Measurements from ENCODE around the gene HOMER2.
"Not testable (repeated sequence)": the region's sequence is repeated elsewhere in the genome, so short reads cannot be mapped to it uniquely, and the experiment has no call there.

The HOMER2 gene

GRCh38 chr15:82865981-82866380 is 86.5 kb downstream of the HOMER2 start:
- H3K9me3 Mint-ChIP-seq; DNase-seq; H3K27ac Mint-ChIP-seq; H3K27me3 Mint-ChIP-seq; ATAC-seq (replicated peaks); H3K4me3 Mint-ChIP-seq: not testable (repeated sequence)
- Mint-ChIP-seq H3K36me3 (peaks cover 49 to 52% of the 10 kb centered on the region in 2 donors), H3K4me1 (peaks cover 2 to 10% of the 10 kb centered on the region in 2 donors)

GRCh38 chr15:82865581-82865980 is 86.9 kb downstream of the HOMER2 start:
- not testable (repeated sequence) for H3K9me3 Mint-ChIP-seq; DNase-seq; ATAC-seq (replicated peaks); H3K4me1 Mint-ChIP-seq; H3K4me3 Mint-ChIP-seq; H3K27me3 Mint-ChIP-seq; H3K27ac Mint-ChIP-seq
- H3K36me3 Mint-ChIP-seq, result peaks cover 49 to 52% of the 10 kb centered on the region in 2 donors

- H3K9me3 Mint-ChIP-seq, result no peaks in the 10 kb centered on the region
- H3K27ac Mint-ChIP-seq, result no peak overlapping the region
- no peak for DNase-seq
- H3K4me3 Mint-ChIP-seq, result no peak overlapping the region
- H3K4me1 Mint-ChIP-seq, result peaks cover 0 to under 1% of the 10 kb centered on the region in 2 donors
- no peaks in the 10 kb centered on the region for H3K27me3 Mint-ChIP-seq
- ATAC-seq (replicated peaks), result no peak
- peaks cover 48 to 52% of the 10 kb centered on the region in 2 donors for H3K36me3 Mint-ChIP-seq
These were observed 87.6 kb downstream of the HOMER2 start for GRCh38 chr15:82864967-82865366.

GRCh38 chr15:82862886-82863285 is 89.6 kb downstream of the HOMER2 start:
- Mint-ChIP-seq H3K27me3 (no peaks in the 10 kb centered on the region), H3K9me3 (no peaks in the 10 kb centered on the region), H3K4me3 (no peak overlapping the region), H3K4me1 (no peaks in the 10 kb centered on the region), H3K36me3 (peaks cover 62% of the 10 kb centered on the region in 2 donors), H3K27ac (no peak overlapping the region)
- DNase-seq (no peak), ATAC-seq (replicated peaks) (no peak)

- Mint-ChIP-seq H3K4me1 (peaks cover 5 to 18% of the 10 kb centered on the region in 2 donors), H3K27me3 (no peaks in the 10 kb centered on the region), H3K27ac (no peak overlapping the region), H3K36me3 (peaks cover 54 to 56% of the 10 kb centered on the region in 2 donors), H3K9me3 (no peaks in the 10 kb centered on the region), H3K4me3 (no peak overlapping the region)
- ATAC-seq (replicated peaks), result no peak
- no peak for DNase-seq
These were observed 93.6 kb downstream of the HOMER2 start for GRCh38 chr15:82858932-82859331.

- Mint-ChIP-seq H3K4me3 (no peak overlapping the region), H3K27ac (no peak overlapping the region), H3K4me1 (peaks cover 9 to 37% of the 10 kb centered on the region in 2 donors), H3K27me3 (no peaks in the 10 kb centered on the region), H3K36me3 (peaks cover 62% of the 10 kb centered on the region in 2 donors), H3K9me3 (no peaks in the 10 kb centered on the region)
- DNase-seq (no peak), ATAC-seq (replicated peaks) (no peak)
These were observed 95.9 kb downstream of the HOMER2 start for GRCh38 chr15:82856397-82857170.

- no peaks in the 10 kb centered on the region for H3K9me3 Mint-ChIP-seq
- H3K27me3 Mint-ChIP-seq, result no peaks in the 10 kb centered on the region
- H3K36me3 Mint-ChIP-seq, result peaks cover 65 to 66% of the 10 kb centered on the region in 2 donors
- ATAC-seq (replicated peaks), result peak; percentile 36 to 38
- no peak overlapping the region for H3K4me3 Mint-ChIP-seq
- H3K4me1 Mint-ChIP-seq, result peaks cover 10 to 45% of the 10 kb centered on the region in 2 donors
- DNase-seq, result no peak
- H3K27ac Mint-ChIP-seq, result no peak overlapping the region
These were observed 97.0 kb downstream of the HOMER2 start for GRCh38 chr15:82855286-82856100.

- DNase-seq (no peak), ATAC-seq (replicated peaks) (no peak)
- H3K4me1 Mint-ChIP-seq, result peaks cover 20 to 54% of the 10 kb centered on the region in 2 donors
- H3K4me3 Mint-ChIP-seq, result no peak overlapping the region
- H3K9me3 Mint-ChIP-seq, result no peaks in the 10 kb centered on the region
- no peaks in the 10 kb centered on the region for H3K27me3 Mint-ChIP-seq
- H3K36me3 Mint-ChIP-seq, result peaks cover 66% of the 10 kb centered on the region in 2 donors
- H3K27ac Mint-ChIP-seq, result no peak overlapping the region
These were observed 98.0 kb downstream of the HOMER2 start for GRCh38 chr15:82854554-82854953.

- Mint-ChIP-seq H3K27ac (peak overlapping the region; percentile 71), H3K9me3 (no peaks in the 10 kb centered on the region), H3K36me3 (peaks cover 58 to 63% of the 10 kb centered on the region in 2 donors), H3K27me3 (no peaks in the 10 kb centered on the region), H3K4me1 (peaks cover 21 to 57% of the 10 kb centered on the region in 2 donors), H3K4me3 (peak overlapping the region in 1 of 2 donors; percentile 39)
- no peak for DNase-seq
- ATAC-seq (replicated peaks), result no peak
These were observed 99.5 kb downstream of the HOMER2 start for GRCh38 chr15:82852941-82853561.

GRCh38 chr15:82851981-82852511 is 100.5 kb downstream of the HOMER2 start:
- DNase-seq (no peak), ATAC-seq (replicated peaks) (no peak)
- peaks cover 67 to 73% of the 10 kb centered on the region in 2 donors for H3K36me3 Mint-ChIP-seq
- H3K4me1 Mint-ChIP-seq, result peaks cover 21 to 57% of the 10 kb centered on the region in 2 donors
- no peak overlapping the region for H3K27ac Mint-ChIP-seq
- no peak overlapping the region for H3K4me3 Mint-ChIP-seq
- no peaks in the 10 kb centered on the region for H3K27me3 Mint-ChIP-seq
- no peaks in the 10 kb centered on the region for H3K9me3 Mint-ChIP-seq

GRCh38 chr15:82851306-82851850 is 101.1 kb downstream of the HOMER2 start:
- Mint-ChIP-seq H3K36me3 (peaks cover 71 to 77% of the 10 kb centered on the region in 2 donors), H3K27ac (no peak overlapping the region), H3K9me3 (no peaks in the 10 kb centered on the region), H3K4me1 (peaks cover 18 to 57% of the 10 kb centered on the region in 2 donors), H3K4me3 (no peak overlapping the region), H3K27me3 (no peaks in the 10 kb centered on the region)
- DNase-seq (no peak), ATAC-seq (replicated peaks) (no peak)

- ATAC-seq (replicated peaks), result no peak
- H3K36me3 Mint-ChIP-seq, result peaks cover 72 to 80% of the 10 kb centered on the region in 2 donors
- H3K9me3 Mint-ChIP-seq, result no peaks in the 10 kb centered on the region
- H3K27ac Mint-ChIP-seq, result no peak overlapping the region
- peaks cover 22 to 56% of the 10 kb centered on the region in 2 donors for H3K4me1 Mint-ChIP-seq
- H3K27me3 Mint-ChIP-seq, result no peaks in the 10 kb centered on the region
- no peak overlapping the region for H3K4me3 Mint-ChIP-seq
- DNase-seq, result no peak
These were observed 101.8 kb downstream of the HOMER2 start for GRCh38 chr15:82850731-82851130.

GRCh38 chr15:82849556-82850512 is 102.7 kb downstream of the HOMER2 start:
- no peaks in the 10 kb centered on the region for H3K9me3 Mint-ChIP-seq

More at GRCh38 chr15:82849556-82850512, 102.7 kb downstream of the HOMER2 start:
- H3K27ac Mint-ChIP-seq, result peak overlapping the region; percentile 72
- peaks cover 68 to 76% of the 10 kb centered on the region in 2 donors for H3K36me3 Mint-ChIP-seq
- ATAC-seq (replicated peaks) (peak; percentile 45 to 55), DNase-seq (peak; percentile 34)
- peaks cover 26 to 64% of the 10 kb centered on the region in 2 donors for H3K4me1 Mint-ChIP-seq
- H3K4me3 Mint-ChIP-seq, result no peak overlapping the region
- H3K27me3 Mint-ChIP-seq, result no peaks in the 10 kb centered on the region
